OCI-LY3 (cell line): ENCODE measurements around the gene PTAR1.
"Not testable (repeated sequence)": the region's sequence is repeated elsewhere in the genome, so short reads cannot be mapped to it uniquely, and the experiment has no call there.

Experiments used
- CTCF ChIP-seq: fragments of 200-600, 300-600 bp; sonication (generic); IDR thresholded peaks from 2 replicates; pipeline ENCODE4 v1.5.1; 2014; ENCODE audit warnings: antibody characterized with exemption, low read length, low read depth
- EZH2phosphoT487 ChIP-seq: fragments of 200-600 bp; shearing (Covaris generic); IDR thresholded peaks from 2 replicates; pipeline ENCODE4 v1.6.1; 2018; ENCODE audit warnings: antibody characterized with exemption, mixed run types, low read depth

- not testable (repeated sequence) for TF ChIP-seq CTCF, EZH2phosphoT487
These were observed 39.7 kb upstream of the PTAR1 start for GRCh38 chr9:69799521-69799920.
